GM12892 (cell line): ENCODE results near the gene TRIM23.

Experiments
- POLR2A ChIP-seq: IDR thresholded peaks from 2 replicates; pipeline ENCODE4 v1.6.1; 2011; ENCODE audit warnings: low read depth, low read length, control low read depth
- POLR2AphosphoS5 ChIP-seq: IDR thresholded peaks from 2 replicates; pipeline ENCODE4 v1.6.1; 2011; ENCODE audit warnings: low read depth, low read length, control low read depth
- TAF1 ChIP-seq: IDR thresholded peaks from 2 replicates; pipeline ENCODE4 v1.6.1; 2011; ENCODE audit warnings: low read depth, mild to moderate bottlenecking, control low read depth, low read length, borderline replicate concordance

GRCh38 chr5:65539827-65540226 lies 84.3 kb downstream of the TRIM23 start:
- TF ChIP-seq POLR2A: no peak
- TF ChIP-seq POLR2AphosphoS5: no peak
- no peak for TF ChIP-seq TAF1
